MM.1S (cell line): ENCODE measurements around the gene SCG3.

ENCODE experiments used
- DNase-seq: peaks from one replicate; pipeline ENCODE4 v3.0.0-alpha.2; 2015
- H2AFZ ChIP-seq: fragments of 300-600 bp; sonication (generic); 2 replicates; pipeline ENCODE4 v1.6.0; 2016; ENCODE audit warnings: antibody characterized with exemption, low read length
- H3F3A ChIP-seq: fragments of 300-600 bp; sonication (generic); 2 replicates; pipeline ENCODE4 v1.6.1; 2016; ENCODE audit warnings: mild to moderate bottlenecking, antibody characterized with exemption, low read length, moderate library complexity, mixed read lengths; ENCODE audit not compliant: insufficient read depth
- H3K27ac ChIP-seq: fragments of 300-600 bp; sonication (generic); 2 replicates; pipeline ENCODE4 v1.5.1; 2016; ENCODE audit warnings: mild to moderate bottlenecking, low read length
- H3K27me3 ChIP-seq: fragments of 300-600 bp; sonication (generic); replicated peaks from 2 replicates; pipeline ENCODE4 v1.6.0; 2016; ENCODE audit warnings: low read length; ENCODE audit not compliant: insufficient read depth
- H3K36me3 ChIP-seq: fragments of 300-600 bp; sonication (generic); replicated peaks from 2 replicates; pipeline ENCODE4 v1.6.1; 2016; ENCODE audit warnings: mild to moderate bottlenecking, low read length, mixed read lengths; ENCODE audit not compliant: insufficient read depth
- H3K4me1 ChIP-seq: fragments of 300-600 bp; sonication (generic); 2 replicates; pipeline ENCODE4 v1.6.1; 2016; ENCODE audit warnings: low read length, mixed read lengths
- H3K4me2 ChIP-seq: fragments of 300-600 bp; sonication (generic); 2 replicates; pipeline ENCODE4 v1.6.0; 2016; ENCODE audit warnings: low read depth, low read length
- H3K4me3 ChIP-seq: fragments of 300-600 bp; sonication (generic); 2 replicates; pipeline ENCODE4 v1.5.1; 2016; ENCODE audit warnings: low read length, mixed read lengths
- H3K79me2 ChIP-seq: fragments of 300-600 bp; sonication (generic); 2 replicates; pipeline ENCODE4 v1.6.1; 2016; ENCODE audit warnings: mixed run types, low read length, mixed read lengths
- H3K9ac ChIP-seq: fragments of 300-600 bp; sonication (generic); 2 replicates; pipeline ENCODE4 v1.6.1; 2016; ENCODE audit warnings: low read length, mixed read lengths
- H3K9me2 ChIP-seq: fragments of 300-600 bp; sonication (generic); replicated peaks from 2 replicates; pipeline ENCODE4 v1.6.1; 2016; ENCODE audit warnings: mild to moderate bottlenecking, low read length, mixed read lengths; ENCODE audit not compliant: insufficient read depth
- H3K9me3 ChIP-seq: fragments of 300-600 bp; sonication (generic); replicated peaks from 2 replicates; pipeline ENCODE4 v1.6.1; 2016; ENCODE audit warnings: mild to moderate bottlenecking, low read length, mixed read lengths; ENCODE audit not compliant: insufficient read depth
- H4K20me1 ChIP-seq: fragments of 300-600 bp; sonication (generic); 2 replicates; pipeline ENCODE4 v1.6.1; 2016; ENCODE audit warnings: mild to moderate bottlenecking, low read length, moderate library complexity, mixed read lengths; ENCODE audit not compliant: insufficient read depth
- EZH2 ChIP-seq: fragments of 300-600 bp; sonication (generic); optimal IDR thresholded peaks from 2 replicates; pipeline ENCODE3; 2017; ENCODE audit warnings: low read depth, mild to moderate bottlenecking, antibody characterized with exemption, low read length, mixed read lengths
- EZH2phosphoT487 ChIP-seq: fragments of 300-600 bp; sonication (generic); IDR thresholded peaks from 2 replicates; pipeline ENCODE4 v1.6.1; 2018; ENCODE audit warnings: antibody characterized with exemption, low read length
- TF ChIP-seq, protein P1 (sequence below): fragments of 300-600 bp; sonication (generic); IDR thresholded peaks from 2 replicates; pipeline ENCODE4 v1.5.1; 2016; ENCODE audit warnings: antibody characterized with exemption, low read length, mixed read lengths

Gene SCG3

DNA sequence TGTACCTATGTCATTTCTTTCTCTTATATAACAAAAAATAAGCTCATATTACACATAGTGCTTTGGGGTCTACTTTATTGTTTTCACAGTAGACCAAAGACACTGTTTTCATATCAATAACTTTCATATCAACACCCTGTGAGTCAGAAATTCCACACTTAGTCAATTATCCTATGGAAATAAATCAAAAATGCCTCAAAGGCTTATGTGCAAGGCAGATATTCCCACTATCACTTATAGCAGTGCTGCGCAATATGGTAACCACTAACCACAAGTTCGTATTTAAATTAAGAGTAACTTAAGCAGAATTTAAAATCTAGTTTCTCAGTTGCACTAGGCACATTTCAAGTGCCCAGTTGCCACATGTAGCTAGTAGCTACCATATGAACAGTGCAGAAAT lies 15.9 kb downstream of the SCG3 start:
- H3K79me2 ChIP-seq = no peaks in the 10 kb centered on the region
- no peak overlapping the region for H2AFZ ChIP-seq
- no peak overlapping the region for H3K4me2 ChIP-seq
- no peaks in the 10 kb centered on the region for H3K27me3 ChIP-seq
- no peak overlapping the region for H3K4me3 ChIP-seq
- no peaks in the 10 kb centered on the region for H4K20me1 ChIP-seq
- H3K9me3 ChIP-seq = no peaks in the 10 kb centered on the region
- H3K4me1 ChIP-seq = no peaks in the 10 kb centered on the region
- no peaks in the 10 kb centered on the region for H3K36me3 ChIP-seq
- no peak overlapping the region for H3K9ac ChIP-seq
- no peaks in the 10 kb centered on the region for H3K9me2 ChIP-seq
- H3K27ac ChIP-seq = no peak overlapping the region
- DNase-seq = no peak
- H3F3A ChIP-seq = no peaks in the 10 kb centered on the region
- no peak for TF ChIP-seq EZH2
- TF ChIP-seq, protein P1, sequence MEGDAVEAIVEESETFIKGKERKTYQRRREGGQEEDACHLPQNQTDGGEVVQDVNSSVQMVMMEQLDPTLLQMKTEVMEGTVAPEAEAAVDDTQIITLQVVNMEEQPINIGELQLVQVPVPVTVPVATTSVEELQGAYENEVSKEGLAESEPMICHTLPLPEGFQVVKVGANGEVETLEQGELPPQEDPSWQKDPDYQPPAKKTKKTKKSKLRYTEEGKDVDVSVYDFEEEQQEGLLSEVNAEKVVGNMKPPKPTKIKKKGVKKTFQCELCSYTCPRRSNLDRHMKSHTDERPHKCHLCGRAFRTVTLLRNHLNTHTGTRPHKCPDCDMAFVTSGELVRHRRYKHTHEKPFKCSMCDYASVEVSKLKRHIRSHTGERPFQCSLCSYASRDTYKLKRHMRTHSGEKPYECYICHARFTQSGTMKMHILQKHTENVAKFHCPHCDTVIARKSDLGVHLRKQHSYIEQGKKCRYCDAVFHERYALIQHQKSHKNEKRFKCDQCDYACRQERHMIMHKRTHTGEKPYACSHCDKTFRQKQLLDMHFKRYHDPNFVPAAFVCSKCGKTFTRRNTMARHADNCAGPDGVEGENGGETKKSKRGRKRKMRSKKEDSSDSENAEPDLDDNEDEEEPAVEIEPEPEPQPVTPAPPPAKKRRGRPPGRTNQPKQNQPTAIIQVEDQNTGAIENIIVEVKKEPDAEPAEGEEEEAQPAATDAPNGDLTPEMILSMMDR = no peak
- TF ChIP-seq EZH2phosphoT487 = no peak

DNA sequence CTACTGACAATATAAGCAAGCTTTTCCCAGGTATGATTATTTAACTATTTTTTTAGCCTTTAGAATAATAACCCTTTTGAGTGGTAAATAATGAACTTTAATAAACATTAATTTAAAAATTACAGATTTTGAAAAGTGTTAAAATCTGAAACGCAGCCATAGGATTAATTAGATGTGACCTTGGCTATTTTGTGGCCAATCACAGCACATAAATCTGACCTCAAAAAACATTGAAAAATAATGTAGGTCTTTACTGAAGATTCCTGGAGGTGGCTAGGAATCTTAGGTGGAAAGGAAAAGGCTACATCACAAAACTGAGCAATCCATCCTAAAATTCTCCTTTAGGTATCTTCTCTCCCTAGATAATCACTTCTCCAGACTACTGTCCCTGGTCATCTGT lies 18.1 kb downstream of the SCG3 start:
- TF ChIP-seq EZH2phosphoT487 (no peak), EZH2 (no peak)
- TF ChIP-seq, protein P1 = no peak
- no peak overlapping the region for H3K4me3 ChIP-seq
- H3K9me3 ChIP-seq = no peaks in the 10 kb centered on the region
- H3K4me2 ChIP-seq = no peak overlapping the region
- H3K9ac ChIP-seq = no peak overlapping the region
- H4K20me1 ChIP-seq = no peaks in the 10 kb centered on the region
- H3K36me3 ChIP-seq = no peaks in the 10 kb centered on the region
- DNase-seq = no peak
- H3K9me2 ChIP-seq = no peaks in the 10 kb centered on the region
- H2AFZ ChIP-seq = no peak overlapping the region
- no peaks in the 10 kb centered on the region for H3F3A ChIP-seq
- H3K27me3 ChIP-seq = no peaks in the 10 kb centered on the region
- no peaks in the 10 kb centered on the region for H3K79me2 ChIP-seq
- H3K4me1 ChIP-seq = no peaks in the 10 kb centered on the region
- no peak overlapping the region for H3K27ac ChIP-seq

DNA sequence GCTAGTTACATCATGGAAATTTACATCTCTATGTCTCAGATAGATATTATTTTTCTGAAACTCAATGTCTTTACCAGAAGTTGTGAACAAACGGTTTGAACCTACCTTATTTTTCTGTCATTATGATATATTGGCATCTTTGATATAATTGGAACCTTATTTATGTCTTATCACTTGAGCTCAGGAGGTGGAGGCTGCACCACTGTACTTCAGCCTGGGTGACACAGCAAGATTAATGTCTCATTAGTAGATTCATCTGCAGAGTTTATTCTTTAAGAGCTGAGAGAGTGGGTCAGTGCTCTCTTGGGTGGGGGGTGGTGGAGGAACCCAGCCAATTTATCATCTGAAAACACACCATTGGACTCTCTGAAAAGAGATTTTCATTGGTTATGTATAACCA lies 21.4 kb downstream of the SCG3 start:
- Histone ChIP-seq H3K4me3 (no peak overlapping the region), H3K9me3 (no peaks in the 10 kb centered on the region), H3F3A (no peaks in the 10 kb centered on the region), H3K36me3 (no peaks in the 10 kb centered on the region), H3K9ac (no peak overlapping the region), H3K4me1 (no peaks in the 10 kb centered on the region), H3K79me2 (no peaks in the 10 kb centered on the region), H3K4me2 (no peak overlapping the region), H3K9me2 (no peaks in the 10 kb centered on the region), H4K20me1 (no peaks in the 10 kb centered on the region), H2AFZ (no peak overlapping the region), H3K27ac (no peak overlapping the region), H3K27me3 (no peaks in the 10 kb centered on the region)
- DNase-seq = no peak
- TF ChIP-seq, protein P1 = no peak
- TF ChIP-seq EZH2phosphoT487 (no peak), EZH2 (no peak)
